HG03378 (cell line): Measurements from ENCODE around the gene UGT1A5.
"Not testable (repeated sequence)": the region's sequence is repeated elsewhere in the genome, so short reads cannot be mapped to it uniquely, and the experiment has no call there.

Experiments used
- ATAC-seq: cut with Tn5 transposase; IDR thresholded peaks from one replicate; pipeline ENCODE4 v1.9.1; 2021; ENCODE audit warnings: mild to moderate bottlenecking, moderate library complexity; ENCODE audit not compliant: unreplicated experiment

The UGT1A5 gene

DNA sequence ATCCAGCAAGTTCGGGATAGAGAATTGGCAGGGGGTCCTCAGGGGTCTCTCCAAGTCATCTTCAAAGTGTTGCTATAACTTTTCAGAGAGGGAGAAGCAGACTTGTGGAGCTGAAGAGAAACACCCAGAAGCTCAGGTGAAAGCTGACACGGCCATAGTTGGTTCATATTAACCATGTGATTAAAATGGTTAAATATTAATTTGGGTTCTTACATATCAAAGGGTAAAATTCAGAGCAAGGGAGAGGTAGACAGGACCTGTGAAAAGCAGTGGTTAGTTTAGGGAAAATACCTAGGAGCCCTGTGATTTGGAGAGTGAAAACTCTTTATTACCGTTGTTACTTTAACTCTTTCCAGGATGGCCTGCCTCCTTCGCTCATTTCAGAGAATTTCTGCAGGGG lies 20.1 kb upstream of the UGT1A5 start, which contains the start of gene UGT1A6:
Gene UGT1A6 (plus strand): TSS at position 243 of the 400 bp plus-strand sequence. CDS start 115 bp downstream, at position 358.
- no peak for ATAC-seq

DNA sequence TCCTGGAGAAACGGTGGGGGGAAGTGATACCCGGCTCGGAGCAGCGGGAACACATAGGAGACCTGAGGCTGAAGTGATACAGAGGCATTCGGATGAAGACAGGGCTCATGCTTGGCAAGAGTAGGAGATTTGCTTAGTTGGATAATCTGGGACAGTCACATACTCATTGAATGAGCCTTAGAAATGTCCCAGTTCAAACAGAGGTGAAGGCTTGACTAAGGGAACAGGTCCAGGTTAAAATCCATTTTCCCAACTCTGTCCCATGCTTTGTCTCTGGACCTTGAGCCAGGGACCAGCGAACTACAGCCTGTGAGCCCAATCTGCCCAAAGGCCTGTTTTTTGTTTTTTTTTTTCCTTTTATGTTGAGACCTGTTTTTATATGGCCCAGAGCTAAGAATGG lies 18.7 kb upstream of the UGT1A5 start:
- no peak for ATAC-seq

DNA sequence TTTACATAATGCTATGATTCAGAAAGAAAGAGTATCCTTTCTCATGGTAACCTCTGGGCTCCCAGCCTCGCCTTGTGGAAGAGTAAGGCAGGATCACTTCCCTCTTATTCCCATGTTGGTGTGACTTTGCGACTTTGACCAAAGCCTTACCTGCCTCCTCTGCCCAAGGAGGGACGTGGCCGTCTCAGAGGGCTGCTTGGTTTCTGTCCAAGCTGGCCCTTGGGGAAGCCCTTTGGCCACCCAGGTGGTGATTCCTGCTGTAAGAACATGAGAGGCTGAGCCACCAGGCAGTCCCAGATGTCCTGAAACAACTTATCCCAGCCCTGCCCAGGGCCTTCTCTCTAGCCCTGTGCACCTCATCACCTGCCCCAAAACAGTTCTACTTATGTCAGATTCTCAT lies 14.0 kb upstream of the UGT1A5 start:
- no peak for ATAC-seq

DNA sequence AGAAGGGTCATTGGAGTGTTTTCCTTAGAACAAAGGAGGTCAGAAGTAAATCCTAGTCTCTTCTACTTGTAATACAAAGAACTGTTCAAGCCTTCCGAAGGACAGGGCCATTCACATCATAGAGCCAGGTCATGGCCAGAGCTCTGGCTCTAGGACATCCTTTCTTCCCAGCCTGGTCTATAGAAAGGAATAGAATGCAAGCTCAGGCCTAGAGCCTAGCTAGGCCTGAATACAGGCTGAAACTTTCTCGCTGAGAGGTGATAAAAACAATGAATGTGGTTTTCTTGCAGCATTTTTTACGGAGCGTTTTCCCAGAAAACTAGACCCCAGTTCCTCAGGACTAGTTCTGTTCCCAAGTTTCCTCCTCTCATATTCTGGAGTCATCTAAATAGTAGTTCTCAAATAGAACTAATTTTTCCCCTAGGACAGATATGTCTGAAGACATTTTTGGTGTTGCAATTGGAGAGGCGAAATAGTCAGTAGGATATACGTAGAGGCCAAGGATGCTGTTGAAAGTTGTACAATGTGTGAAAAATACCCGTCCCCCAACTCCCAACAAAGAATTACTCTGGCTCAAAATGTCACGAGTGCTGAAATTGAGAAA lies 13.2 kb upstream of the UGT1A5 start:
- no peak for ATAC-seq

DNA sequence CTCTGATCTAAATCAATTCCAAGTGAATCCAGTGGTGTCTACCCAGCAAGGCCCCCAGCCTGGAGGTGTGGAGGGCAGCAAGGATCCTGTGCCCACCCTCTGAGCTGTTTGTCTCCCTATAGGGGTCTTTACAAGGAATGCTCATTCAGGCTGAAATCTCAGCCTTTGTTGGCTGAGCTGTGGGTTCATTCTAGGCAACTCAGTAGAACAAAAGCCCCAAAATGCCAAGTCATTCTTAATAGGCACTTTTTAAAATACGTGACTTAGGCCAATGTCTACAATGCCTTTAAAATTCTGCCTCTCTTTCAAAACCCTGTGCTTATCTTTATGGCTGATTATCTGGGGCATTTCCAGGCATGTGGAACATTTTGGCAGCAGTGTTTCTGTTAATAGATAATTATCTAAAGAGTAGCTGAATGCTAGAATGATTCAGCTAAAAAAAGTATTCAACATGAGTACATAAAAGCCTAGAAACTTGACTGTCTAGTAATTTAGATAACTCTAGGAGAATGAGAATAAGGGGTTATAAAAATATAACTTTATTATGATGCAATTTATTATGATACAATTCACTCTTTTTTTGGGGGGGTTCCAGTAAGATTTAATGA lies 12.6 kb upstream of the UGT1A5 start:
- no peak for ATAC-seq

DNA sequence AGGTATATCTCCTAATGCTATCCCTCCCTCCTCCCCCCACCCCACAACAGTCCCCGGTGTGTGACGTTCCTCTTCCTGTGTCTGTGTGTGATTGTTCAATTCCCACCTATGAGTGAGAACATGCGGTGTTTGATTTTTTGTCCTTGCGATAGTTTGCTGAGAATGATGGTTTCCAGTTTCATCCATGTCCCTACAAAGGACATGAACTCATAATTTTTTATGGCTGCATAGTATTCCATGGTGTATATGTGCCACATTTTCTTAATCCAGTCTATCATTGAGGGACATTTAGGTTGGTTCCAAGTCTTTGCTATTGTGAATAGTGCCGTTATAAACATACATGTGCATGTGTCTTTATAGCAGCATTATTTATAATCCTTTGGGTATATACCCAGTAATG lies 11.9 kb upstream of the UGT1A5 start:
- ATAC-seq = not testable (repeated sequence)

DNA sequence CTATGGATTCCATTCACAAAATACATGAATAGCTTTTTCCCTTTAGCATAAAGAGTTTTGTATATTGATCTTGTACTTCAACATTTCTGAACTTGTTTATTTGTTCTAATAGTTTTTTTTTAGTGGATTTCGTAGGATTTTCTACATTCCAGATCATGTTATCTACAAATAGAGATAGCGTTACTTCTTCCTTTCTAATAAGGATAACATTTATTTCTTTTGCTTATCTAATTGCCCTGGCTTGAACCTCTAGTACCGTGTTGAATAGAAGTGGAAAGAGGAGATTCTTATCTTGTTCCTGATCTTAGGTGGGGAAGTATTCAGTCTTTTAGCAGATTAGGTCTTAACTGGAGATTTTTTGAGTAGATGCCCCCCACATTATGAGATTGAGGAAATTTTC lies 10.5 kb upstream of the UGT1A5 start:
- no peak for ATAC-seq

DNA sequence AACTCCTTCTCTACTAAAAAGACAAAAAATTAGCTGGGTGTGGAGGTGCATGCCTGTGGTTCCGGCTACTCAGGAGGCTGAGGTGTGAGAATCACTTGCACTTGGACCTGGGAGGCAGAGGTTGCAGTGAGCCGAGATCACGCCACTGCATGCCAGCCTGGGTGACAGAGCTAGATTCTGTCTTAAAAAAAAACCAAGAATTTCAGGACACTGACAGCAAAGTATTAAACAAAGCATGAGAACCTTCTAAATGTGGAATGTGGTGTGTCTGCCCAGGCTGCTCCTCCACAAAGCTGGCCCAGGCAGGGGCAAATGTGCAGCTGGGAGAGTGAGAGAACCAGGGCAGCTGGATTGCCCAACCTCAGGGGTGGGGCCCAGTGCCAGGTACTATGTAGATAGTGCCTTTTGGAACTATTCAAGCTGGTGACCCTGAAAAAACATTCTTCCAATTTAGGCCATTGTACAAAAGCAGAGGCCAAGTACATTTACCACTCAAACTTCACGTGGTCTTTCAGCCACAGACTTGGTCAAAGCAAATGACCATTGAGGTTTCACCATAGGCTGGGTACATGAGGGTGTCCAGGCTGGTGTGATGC lies 6.7 kb upstream of the UGT1A5 start:
- no peak for ATAC-seq

DNA sequence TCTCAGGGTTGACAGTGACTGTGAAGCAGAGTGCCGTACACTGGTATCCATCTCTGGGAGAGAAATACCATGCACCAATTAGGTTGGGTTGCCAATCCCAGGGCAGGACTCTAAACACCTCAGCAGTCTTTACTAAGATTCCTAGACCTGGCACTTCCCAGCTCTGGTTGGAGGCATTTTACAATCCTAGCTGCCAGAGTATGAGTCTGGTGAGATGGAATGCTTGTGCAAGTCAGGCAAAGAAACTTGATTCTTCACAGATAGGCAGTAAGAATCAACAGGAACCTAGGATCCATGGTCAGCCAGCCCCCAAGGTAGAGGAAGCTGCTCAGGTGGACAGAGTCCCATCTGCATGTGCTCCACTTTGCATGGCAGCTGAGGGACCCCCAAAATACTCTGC lies 6.0 kb upstream of the UGT1A5 start:
- no peak for ATAC-seq

DNA sequence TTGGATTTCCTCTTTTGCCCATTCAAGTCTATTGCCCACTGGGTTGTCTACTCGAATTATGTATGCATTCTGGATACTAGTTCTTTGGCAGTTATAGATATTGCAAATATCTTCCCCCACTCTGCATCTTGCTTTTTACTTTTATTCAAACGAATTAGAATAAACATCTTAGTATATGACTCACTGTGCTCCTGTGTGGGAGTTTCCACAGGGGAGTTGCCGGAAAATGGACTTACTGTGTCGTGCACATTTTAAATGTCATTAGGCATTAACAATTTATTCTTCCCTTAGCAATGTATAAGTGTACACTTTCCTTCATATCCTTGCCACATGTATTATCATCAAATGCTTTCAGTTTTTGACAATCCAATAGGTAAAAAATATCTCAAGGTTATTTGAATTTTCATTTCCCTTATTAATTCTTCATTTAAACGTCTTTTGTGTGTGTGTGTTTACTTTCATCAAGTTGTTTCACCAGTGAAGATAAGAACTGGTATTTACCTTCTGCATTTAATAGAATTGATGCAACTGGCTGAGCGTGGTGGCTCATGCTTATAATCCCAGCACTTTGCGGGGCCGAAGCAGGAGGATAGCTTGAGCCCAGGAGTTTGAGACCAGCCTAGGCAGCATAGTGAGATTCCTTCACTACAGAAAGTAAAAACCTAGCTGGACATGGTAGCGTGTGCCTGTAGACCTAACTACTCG lies 4.6 kb upstream of the UGT1A5 start:
- ATAC-seq = no peak

DNA sequence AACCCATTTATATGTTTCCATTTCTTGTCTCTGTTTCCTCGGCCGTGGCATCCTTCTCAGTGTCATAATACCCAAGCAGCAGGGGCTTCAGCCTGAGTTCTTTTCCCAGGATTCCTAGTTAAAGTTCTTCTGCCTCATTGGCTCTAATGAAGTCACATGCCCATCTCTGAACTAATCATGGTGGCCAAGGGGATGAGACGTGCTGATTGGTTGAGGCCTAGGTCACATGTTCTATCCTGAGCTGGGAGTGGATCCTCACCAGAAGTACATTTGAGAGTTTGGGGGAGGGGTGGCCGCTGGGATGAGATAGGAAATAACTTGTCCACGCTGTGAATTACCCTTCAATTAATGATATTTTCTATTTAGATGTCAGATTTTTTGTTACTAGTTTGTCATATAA lies 3.8 kb upstream of the UGT1A5 start:
- ATAC-seq = no peak

DNA sequence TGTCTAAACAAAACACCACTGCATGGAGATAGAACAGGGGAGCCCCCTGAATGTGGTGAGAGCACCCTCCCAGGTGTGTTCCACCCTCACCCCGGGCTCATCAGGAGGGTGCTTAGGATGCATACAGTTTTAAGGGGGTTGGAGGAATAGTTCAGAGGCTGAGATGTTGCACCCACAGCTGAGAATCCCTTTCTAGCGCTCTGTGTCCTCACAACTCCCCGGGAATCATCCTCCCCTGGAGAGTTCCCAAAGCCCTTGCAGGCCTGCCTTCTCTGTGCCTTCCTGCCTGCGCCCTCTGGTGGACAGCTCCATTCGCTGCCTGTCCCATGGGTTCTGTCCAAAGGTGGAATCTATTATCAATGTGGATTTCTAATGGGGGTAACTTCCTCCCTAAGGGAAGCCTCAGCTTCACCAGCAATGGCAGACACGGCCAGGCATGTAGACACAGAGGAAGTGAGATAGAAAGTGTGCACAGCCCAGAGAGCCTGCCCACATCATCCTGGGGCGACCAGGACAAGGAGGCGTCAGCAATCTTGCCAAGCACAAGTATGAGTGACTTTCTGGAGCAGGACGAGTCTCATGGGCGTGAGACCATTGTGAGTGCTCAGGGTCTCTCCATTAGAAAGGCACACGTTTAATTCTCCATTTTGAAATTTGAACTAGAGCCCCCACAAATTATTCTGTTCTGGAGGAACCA lies 1.2 kb upstream of the UGT1A5 start:
- ATAC-seq = no peak

DNA sequence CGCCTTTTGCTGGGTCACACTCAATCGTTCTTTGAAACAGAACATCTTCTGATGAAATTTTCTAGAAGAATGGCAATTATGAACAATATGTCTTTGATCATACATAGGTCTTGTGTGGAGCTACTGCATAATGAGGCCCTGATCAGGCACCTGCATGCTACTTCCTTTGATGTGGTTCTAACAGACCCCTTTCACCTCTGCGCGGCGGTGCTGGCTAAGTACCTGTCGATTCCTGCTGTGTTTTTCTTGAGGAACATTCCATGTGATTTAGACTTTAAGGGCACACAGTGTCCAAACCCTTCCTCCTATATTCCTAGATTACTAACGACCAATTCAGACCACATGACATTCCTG lies 532 bp downstream of the UGT1A5 start:
- ATAC-seq = no peak

DNA sequence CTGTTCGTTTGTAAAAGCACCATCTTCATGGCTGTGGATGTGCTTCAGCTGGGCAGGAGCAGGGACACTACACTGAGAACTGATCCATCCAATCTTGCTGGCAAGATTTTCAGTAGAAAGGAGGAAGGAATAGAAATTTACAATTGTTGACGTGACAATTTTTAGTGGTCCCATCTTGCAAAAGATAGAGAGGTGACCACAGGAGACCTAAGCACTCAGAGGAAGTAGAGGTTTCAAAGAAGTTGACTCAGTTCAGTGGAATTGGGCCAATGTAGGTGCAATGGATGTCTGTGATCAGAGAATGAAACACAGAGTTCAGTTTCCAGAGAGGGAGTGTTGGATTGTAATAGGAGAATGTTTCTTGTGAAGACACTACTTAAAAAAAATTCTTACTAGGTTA lies 1.4 kb downstream of the UGT1A5 start:
- ATAC-seq = no peak

DNA sequence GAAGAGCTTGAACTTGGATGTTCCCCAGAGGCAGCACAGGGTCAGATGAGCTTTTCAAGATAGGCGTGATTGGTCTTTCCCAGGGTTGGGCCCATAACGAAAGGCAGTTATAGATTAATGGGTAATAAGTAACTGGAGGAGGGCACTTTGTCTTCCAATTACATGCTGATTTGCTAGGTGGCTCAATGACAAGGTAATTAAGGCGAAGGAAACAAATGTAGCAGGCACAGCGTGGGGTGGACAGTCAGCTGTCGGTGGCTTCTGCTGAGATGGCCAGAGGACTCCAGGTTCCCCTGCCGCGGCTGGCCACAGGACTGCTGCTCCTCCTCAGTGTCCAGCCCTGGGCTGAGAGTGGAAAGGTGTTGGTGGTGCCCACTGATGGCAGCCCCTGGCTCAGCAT lies 5.8 kb downstream of the UGT1A5 start, which contains the start of gene UGT1A4:
Gene UGT1A4 (plus strand): TSS at position 185 of the 400 bp plus-strand sequence. CDS start 85 bp downstream, at position 270.
- ATAC-seq = no peak

DNA sequence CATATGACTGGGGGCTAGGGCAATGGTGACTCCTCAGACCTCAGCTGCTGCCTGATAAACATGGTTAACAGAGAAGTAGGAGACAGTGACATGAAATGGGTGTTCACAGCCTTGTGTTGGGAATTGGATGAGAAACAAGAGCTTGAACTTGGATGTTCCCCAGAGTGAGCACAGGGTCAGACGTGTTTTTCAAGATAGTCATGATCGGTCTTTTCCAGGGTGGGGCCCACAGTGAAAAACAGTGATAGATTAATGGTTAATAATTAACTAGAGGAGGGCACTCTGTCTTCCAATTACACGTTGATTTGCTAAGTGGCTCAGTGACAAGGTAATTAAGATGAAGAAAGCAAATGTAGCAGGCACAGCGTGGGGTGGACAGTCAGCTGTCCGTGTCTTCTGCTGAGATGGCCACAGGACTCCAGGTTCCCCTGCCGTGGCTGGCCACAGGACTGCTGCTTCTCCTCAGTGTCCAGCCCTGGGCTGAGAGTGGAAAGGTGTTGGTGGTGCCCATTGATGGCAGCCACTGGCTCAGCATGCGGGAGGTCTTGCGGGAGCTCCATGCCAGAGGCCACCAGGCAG lies 16.1 kb downstream of the UGT1A5 start, which contains the start of gene UGT1A3:
Gene UGT1A3 (plus strand): TSS at position 320 of the 579 bp plus-strand sequence. CDS start 85 bp downstream, at position 405.
- ATAC-seq = no peak

DNA sequence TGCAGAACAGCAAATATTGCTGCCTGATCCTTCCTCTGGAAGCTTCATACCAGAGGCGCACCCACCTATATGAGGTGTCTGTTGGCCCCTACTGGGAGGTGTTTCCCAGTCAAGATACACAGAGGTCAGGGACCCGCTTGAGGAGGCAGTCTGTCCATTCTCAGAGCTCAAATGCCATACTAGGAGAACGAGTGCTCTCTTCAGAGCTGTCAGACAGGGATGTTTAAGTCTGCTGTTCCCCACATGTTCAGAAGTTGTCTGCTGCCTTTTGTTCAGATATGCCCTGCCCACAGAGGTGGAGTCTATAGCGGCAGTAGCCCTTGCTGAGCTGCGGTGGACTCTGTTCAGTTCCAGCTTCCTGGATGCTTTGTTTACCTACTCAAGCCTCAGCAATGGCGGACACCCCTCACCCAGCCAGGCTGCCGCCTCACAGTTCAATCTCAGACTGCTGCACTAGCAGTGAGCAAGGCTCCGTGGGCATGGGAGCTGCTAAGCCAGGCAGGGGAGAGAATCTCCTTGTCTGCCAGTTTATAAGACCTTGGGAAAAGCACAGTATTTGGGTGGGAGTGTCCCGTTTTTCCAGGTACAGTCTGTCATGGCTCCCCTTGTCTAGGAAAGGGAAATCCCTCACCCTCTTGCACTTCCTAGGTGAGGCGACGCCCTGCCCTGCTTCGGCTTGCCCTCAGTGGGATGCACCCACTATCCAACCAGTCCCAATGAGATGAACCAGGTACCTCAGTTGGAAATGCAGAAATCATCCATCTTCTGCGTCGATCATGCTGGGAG lies 24.4 kb downstream of the UGT1A5 start:
- not testable (repeated sequence) for ATAC-seq

DNA sequence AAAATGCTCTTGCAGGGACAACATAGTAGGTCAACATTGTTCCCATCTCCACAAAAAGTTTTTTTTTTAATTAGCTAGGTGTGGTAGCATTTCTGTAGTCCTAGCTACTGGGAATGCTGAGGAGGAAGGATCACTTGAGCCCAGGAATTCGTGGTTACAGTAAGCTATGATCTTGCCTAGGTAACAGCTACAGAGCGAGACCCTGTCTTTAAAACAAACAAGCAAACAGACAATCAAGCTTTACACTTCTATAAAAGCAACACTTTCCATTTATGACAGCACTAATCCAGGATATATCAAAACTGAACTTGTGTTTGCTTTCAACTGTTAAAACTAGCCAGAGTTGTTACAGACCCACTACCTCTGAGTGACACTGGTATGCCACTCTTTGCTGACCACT lies 28.2 kb downstream of the UGT1A5 start:
- no peak for ATAC-seq

DNA sequence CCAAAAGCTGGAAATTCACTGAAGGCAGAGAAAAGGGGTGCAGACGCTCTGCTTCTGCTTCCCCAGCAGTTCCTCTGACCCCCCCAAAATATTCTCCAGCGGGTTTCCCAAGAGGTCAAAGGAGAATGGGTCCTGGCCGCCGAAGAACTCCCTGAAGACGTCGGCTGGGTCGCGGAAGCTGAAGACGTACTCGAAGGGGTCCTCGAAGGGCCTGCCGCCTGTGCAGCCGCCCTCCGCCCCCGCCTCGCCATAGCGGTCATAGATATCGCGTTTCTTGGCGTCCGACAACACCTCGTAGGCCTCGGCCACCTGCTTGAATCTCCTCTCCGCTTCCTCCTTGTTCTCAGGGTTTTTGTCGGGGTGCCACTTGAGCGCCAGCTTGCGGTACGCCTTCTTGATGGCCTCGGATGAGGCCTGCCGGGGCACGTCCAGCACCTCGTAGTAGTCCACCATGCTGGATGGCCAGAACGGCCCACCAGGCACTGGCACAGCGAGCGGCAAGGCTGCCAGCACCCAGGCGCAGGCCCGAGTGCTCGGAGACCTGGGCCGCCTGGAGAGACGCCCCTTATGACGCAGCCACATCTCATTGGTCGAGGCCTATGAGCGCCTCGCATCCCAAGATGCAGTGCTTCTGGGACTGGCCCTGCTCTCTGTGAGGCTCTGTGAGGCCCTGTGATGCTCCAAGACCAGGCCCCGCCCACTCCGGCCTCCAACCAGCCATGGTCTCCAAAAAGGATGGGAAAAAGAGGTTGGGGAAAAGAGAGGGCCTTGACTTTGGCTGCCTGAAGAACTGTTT lies 31.0 kb downstream of the UGT1A5 start:
- no peak for ATAC-seq
